Dermis blood vessel endothelial cell (primary cell): Measurements from ENCODE around the gene FAM234B. TPM values are rescaled to one million over a fixed set of nuclear protein-coding genes. Genes with fewer than 3 reads are reported as not detected.
A peak's percentile ranks its signal among the peaks of the same experiment; 100 is the strongest.

Experiments used
- DNase-seq: peaks from one replicate; pipeline ENCODE4 v3.0.0; 2010
- total RNA-seq: library from RNA; depleted of rRNA; stranded (reverse); fragments of >200 nt; gene quantifications from 2 replicates; pipeline ENCODE4 v1.2.3, GENCODE V29; 2014

The FAM234B gene
- total RNA-seq, 1 donor from 2014 or later = 13.3 TPM

GRCh38 chr12:13119826-13120225 is 75.6 kb downstream of the FAM234B start:
- DNase-seq = no peak

GRCh38 chr12:13120413-13120812 is 76.2 kb downstream of the FAM234B start:
- DNase-seq = no peak

- DNase-seq = no peak
Measured at GRCh38 chr12:13121568-13121967, 77.4 kb downstream of the FAM234B start.

- DNase-seq = peak; percentile 96
Measured at GRCh38 chr12:13124656-13125505, 80.7 kb downstream of the FAM234B start.

- no peak for DNase-seq
Measured at GRCh38 chr12:13125996-13126395, 81.8 kb downstream of the FAM234B start.

GRCh38 chr12:13126494-13126893 is 82.3 kb downstream of the FAM234B start:
- DNase-seq = no peak

- no peak for DNase-seq
Measured at GRCh38 chr12:13127444-13127843, 83.3 kb downstream of the FAM234B start.

GRCh38 chr12:13128291-13128965 is 84.2 kb downstream of the FAM234B start:
- DNase-seq = no peak

- DNase-seq = no peak
Measured at GRCh38 chr12:13130981-13131380, 86.8 kb downstream of the FAM234B start.

Other genes with a start within 250 kb of the FAM234B start
- gene DDX47, start 231.0 kb upstream of the FAM234B start, total RNA-seq = 83.0 and 87.7 TPM in 2 replicates
- gene GPRC5A, start 152.8 kb upstream of the FAM234B start, total RNA-seq = 3.2 and 10.7 TPM in 2 replicates
- 0.17 TPM in 1 of 2 replicates, not detected in the other for gene GPRC5D, start 92.2 kb upstream of the FAM234B start, total RNA-seq
- 23.3 and 34.7 TPM in 2 replicates for gene HEBP1, start 44.1 kb upstream of the FAM234B start, total RNA-seq
- gene GSG1, start 59.3 kb downstream of the FAM234B start, total RNA-seq = not detected in 2 replicates
- 318 and 336 TPM in 2 replicates for gene EMP1, start 152.3 kb downstream of the FAM234B start, total RNA-seq